ENCODE measurements around the gene RNF213. TPM values are rescaled to one million over a fixed set of nuclear protein-coding genes. Genes with fewer than 3 reads are reported as not detected.
A peak's percentile ranks its signal among the peaks of the same experiment; 100 is the strongest.

The RNF213 gene
- total RNA-seq, 1 experiment from 2014 or later = 70.5 TPM

DNA sequence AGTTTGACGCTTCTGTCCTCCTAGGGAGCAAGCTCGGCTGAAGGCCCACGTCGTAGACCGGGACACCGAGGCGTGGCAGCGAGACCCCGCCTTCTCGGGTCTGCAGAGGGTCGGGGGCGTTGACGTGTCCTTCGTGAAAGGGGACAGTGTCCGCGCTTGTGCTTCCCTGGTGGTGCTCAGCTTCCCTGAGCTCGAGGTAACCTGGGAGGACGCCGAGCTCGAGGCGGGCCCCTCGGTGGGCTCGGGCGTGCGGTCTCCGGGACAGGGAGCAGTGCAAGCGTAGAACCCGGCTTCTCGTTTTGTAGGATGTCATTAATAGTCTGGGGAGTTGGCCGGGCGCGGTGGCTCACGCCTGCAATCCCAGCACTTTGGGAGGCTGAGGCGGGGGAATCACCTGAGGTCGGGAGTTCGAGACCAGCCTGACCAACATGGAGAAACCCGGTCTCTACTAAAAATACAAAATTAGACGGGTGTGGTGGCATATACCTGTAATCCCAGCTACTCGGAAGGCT is 155.0 kb downstream of the RNF213 start:
- peaks cover 28% of the 10 kb centered on the region for H3K27me3 Mint-ChIP-seq (ENCODE audit: low read depth)
- H3K36me3 Mint-ChIP-seq = peaks cover 6% of the 10 kb centered on the region; the same call in 1 of the 2 replicates
- no peaks in the 10 kb centered on the region for H3K9me3 Mint-ChIP-seq
- ChIA-PET POLR2A (interaction anchor here (0.7 kb wide), 2 partner anchors 234 to 400 kb away, joined by 3 to 6 read pairs; no protein-coding TSS in a partner anchor), CTCF (interaction anchor here (0.6 to 3.8 kb wide), 6 partner anchors 8 to 484 kb away, joined by 3 to 13 read pairs (median 6); no protein-coding TSS in a partner anchor)
- peaks cover 9% of the 10 kb centered on the region for H3K4me1 Mint-ChIP-seq
- peak; percentile 19; the same call in 1 of the 2 replicates for TF ChIP-seq NFE2L1 (CRISPR knock-in tag; IDR thresholded peaks at IDR 0.05)
- TF ChIP-seq IRF2 (CRISPR knock-in tag; IDR thresholded peaks at IDR 0.05; ENCODE audit: borderline replicate concordance, low read depth) = no peak
- TF ChIP-seq, protein P1, sequence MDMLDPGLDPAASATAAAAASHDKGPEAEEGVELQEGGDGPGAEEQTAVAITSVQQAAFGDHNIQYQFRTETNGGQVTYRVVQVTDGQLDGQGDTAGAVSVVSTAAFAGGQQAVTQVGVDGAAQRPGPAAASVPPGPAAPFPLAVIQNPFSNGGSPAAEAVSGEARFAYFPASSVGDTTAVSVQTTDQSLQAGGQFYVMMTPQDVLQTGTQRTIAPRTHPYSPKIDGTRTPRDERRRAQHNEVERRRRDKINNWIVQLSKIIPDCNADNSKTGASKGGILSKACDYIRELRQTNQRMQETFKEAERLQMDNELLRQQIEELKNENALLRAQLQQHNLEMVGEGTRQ (CRISPR knock-in tag; IDR thresholded peaks at IDR 0.05) = no peak
- TF ChIP-seq SOX15 (CRISPR knock-in tag; IDR thresholded peaks at IDR 0.05) = no peak
- TF ChIP-seq, protein P2, sequence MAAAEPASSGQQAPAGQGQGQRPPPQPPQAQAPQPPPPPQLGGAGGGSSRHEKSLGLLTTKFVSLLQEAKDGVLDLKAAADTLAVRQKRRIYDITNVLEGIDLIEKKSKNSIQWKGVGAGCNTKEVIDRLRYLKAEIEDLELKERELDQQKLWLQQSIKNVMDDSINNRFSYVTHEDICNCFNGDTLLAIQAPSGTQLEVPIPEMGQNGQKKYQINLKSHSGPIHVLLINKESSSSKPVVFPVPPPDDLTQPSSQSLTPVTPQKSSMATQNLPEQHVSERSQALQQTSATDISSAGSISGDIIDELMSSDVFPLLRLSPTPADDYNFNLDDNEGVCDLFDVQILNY (CRISPR knock-in tag; IDR thresholded peaks at IDR 0.05) = no peak
- TF ChIP-seq ZBTB21 (CRISPR knock-in tag; IDR thresholded peaks at IDR 0.05; ENCODE audit: borderline replicate concordance) = 0 out of 2 replicates have a peak, but pooled peaks have one; percentile 32
- TF ChIP-seq, protein P3, sequence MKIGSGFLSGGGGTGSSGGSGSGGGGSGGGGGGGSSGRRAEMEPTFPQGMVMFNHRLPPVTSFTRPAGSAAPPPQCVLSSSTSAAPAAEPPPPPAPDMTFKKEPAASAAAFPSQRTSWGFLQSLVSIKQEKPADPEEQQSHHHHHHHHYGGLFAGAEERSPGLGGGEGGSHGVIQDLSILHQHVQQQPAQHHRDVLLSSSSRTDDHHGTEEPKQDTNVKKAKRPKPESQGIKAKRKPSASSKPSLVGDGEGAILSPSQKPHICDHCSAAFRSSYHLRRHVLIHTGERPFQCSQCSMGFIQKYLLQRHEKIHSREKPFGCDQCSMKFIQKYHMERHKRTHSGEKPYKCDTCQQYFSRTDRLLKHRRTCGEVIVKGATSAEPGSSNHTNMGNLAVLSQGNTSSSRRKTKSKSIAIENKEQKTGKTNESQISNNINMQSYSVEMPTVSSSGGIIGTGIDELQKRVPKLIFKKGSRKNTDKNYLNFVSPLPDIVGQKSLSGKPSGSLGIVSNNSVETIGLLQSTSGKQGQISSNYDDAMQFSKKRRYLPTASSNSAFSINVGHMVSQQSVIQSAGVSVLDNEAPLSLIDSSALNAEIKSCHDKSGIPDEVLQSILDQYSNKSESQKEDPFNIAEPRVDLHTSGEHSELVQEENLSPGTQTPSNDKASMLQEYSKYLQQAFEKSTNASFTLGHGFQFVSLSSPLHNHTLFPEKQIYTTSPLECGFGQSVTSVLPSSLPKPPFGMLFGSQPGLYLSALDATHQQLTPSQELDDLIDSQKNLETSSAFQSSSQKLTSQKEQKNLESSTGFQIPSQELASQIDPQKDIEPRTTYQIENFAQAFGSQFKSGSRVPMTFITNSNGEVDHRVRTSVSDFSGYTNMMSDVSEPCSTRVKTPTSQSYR (CRISPR knock-in tag; IDR thresholded peaks at IDR 0.05) = no peak
- H3K4me3 Mint-ChIP-seq = peak overlapping the region; percentile 89
- H3K27ac Mint-ChIP-seq = peak overlapping the region; percentile 70; the same call in 1 of the 2 replicates
- DNase-seq (ENCODE audit: low spot score) (no peak), ATAC-seq (peak; percentile 23)

DNA sequence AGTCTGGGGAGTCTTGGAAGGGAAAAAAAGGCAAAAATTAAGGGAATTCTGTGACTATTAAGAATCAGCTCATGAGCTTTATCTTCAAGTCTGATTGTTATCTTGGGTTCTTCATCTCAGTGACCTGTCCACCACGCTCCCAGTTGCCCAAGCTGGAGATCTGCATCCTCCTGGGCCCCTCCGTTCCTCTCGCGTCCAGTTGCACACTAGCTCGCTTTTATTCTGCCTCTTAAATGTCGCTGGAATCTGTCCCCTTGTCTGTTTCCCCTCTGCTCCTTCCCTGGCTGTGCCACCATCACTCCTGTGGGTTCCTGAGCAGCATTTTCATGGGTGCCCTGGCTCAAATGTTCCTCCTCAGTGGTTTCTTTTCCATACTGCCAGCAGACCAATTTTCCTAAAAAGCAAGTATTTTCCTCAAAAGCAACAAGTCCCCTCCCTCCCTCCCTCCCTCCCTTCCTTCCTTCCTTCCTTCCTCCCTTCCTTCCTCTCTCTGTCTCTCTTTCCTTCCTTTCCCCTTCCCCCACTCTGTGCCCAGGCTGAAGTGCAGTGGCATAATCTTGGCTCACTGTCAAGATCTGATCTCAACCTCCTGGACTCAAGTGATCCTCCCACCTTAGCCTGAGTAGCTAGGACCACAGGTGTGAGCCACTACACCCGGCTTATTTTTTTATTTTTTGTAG is 155.7 kb downstream of the RNF213 start:
- ATAC-seq = no peak
- no peak overlapping the region for H3K27ac Mint-ChIP-seq
- POLR2A ChIA-PET = interaction anchor here (0.7 kb wide), 2 partner anchors 233 to 399 kb away, joined by 3 to 6 read pairs; no protein-coding TSS in a partner anchor
- peaks cover 6% of the 10 kb centered on the region; the same call in 1 of the 2 replicates for H3K36me3 Mint-ChIP-seq
- H3K4me3 Mint-ChIP-seq = peak overlapping the region; percentile 89
- CTCF ChIA-PET = interaction anchor here (0.7 to 3.8 kb wide), 4 partner anchors 11 to 483 kb away, joined by 3 to 13 read pairs (median 6); no protein-coding TSS in a partner anchor
- peaks cover 28% of the 10 kb centered on the region for H3K27me3 Mint-ChIP-seq (ENCODE audit: low read depth)
- DNase-seq (ENCODE audit: low spot score) = no peak
- no peaks in the 10 kb centered on the region for H3K9me3 Mint-ChIP-seq
- peaks cover 9% of the 10 kb centered on the region for H3K4me1 Mint-ChIP-seq
- TF ChIP-seq PRRX2 (CRISPR knock-in tag; IDR thresholded peaks at IDR 0.05) (no peak), FOXJ3 (CRISPR knock-in tag; IDR thresholded peaks at IDR 0.05; ENCODE audit: borderline replicate concordance) (no peak), ZNF138 (CRISPR knock-in tag; conservative IDR thresholded peaks at IDR 0.05) (no peak), JUN (CRISPR knock-in tag; IDR thresholded peaks at IDR 0.05) (no peak), NR2C2 (CRISPR knock-in tag; IDR thresholded peaks at IDR 0.05) (no peak), ZNF263 (CRISPR knock-in tag; IDR thresholded peaks at IDR 0.05; ENCODE audit: low read depth) (no peak), NFYB (CRISPR knock-in tag; conservative IDR thresholded peaks at IDR 0.05; ENCODE audit: low read depth) (no peak)
- TF ChIP-seq, protein P4, sequence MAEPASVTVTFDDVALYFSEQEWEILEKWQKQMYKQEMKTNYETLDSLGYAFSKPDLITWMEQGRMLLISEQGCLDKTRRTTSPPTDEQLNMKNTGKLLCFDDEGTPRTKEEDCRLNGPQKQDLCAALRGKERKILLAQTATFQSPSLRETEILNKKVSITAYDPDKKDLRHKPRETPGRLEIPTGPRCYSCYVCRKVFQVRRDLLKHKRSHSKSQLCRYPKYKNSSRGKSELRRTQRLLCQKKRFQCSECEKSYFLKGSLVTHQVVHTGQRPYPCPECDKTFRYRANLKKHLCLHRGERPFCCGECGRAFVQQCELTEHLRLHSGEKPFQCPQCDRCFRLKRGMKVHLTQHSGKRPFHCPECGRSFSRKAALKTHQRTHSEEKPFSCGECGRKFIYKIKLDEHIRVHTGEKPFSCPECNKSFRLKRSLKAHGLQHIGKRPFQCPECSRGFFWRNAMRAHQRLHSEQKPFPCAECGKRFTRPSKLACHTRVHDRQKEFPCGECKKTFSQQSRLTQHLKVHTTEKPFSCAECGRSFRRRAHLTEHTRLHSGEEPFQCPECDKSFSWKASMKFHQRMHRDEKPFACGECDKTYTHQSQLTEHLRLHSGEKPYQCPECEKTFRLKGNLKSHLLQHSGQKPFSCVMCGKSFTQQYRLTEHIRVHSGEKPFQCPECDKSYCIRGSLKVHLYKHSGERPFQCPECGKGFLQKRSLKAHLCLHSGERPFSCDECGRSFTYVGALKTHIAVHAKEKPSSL (CRISPR knock-in tag; conservative IDR thresholded peaks at IDR 0.05) = no peak
- TF ChIP-seq, protein P5, sequence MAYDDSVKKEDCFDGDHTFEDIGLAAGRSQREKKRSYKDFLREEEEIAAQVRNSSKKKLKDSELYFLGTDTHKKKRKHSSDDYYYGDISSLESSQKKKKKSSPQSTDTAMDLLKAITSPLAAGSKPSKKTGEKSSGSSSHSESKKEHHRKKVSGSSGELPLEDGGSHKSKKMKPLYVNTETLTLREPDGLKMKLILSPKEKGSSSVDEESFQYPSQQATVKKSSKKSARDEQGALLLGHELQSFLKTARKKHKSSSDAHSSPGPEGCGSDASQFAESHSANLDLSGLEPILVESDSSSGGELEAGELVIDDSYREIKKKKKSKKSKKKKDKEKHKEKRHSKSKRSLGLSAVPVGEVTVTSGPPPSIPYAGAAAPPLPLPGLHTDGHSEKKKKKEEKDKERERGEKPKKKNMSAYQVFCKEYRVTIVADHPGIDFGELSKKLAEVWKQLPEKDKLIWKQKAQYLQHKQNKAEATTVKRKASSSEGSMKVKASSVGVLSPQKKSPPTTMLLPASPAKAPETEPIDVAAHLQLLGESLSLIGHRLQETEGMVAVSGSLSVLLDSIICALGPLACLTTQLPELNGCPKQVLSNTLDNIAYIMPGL (CRISPR knock-in tag; IDR thresholded peaks at IDR 0.05) = no peak
- TF ChIP-seq, protein P6, sequence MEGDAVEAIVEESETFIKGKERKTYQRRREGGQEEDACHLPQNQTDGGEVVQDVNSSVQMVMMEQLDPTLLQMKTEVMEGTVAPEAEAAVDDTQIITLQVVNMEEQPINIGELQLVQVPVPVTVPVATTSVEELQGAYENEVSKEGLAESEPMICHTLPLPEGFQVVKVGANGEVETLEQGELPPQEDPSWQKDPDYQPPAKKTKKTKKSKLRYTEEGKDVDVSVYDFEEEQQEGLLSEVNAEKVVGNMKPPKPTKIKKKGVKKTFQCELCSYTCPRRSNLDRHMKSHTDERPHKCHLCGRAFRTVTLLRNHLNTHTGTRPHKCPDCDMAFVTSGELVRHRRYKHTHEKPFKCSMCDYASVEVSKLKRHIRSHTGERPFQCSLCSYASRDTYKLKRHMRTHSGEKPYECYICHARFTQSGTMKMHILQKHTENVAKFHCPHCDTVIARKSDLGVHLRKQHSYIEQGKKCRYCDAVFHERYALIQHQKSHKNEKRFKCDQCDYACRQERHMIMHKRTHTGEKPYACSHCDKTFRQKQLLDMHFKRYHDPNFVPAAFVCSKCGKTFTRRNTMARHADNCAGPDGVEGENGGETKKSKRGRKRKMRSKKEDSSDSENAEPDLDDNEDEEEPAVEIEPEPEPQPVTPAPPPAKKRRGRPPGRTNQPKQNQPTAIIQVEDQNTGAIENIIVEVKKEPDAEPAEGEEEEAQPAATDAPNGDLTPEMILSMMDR (IDR thresholded peaks at IDR 0.05) = no peak
- TF ChIP-seq, protein P7, sequence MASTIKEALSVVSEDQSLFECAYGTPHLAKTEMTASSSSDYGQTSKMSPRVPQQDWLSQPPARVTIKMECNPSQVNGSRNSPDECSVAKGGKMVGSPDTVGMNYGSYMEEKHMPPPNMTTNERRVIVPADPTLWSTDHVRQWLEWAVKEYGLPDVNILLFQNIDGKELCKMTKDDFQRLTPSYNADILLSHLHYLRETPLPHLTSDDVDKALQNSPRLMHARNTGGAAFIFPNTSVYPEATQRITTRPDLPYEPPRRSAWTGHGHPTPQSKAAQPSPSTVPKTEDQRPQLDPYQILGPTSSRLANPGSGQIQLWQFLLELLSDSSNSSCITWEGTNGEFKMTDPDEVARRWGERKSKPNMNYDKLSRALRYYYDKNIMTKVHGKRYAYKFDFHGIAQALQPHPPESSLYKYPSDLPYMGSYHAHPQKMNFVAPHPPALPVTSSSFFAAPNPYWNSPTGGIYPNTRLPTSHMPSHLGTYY (CRISPR knock-in tag; IDR thresholded peaks at IDR 0.05) = no peak

All from WTC11 (cell line).